ENCODE measurements around the gene CIRBP.
"Not testable (repeated sequence)": the region's sequence is repeated elsewhere in the genome, so short reads cannot be mapped to it uniquely, and the experiment has no call there.

CIRBP gene

DNA sequence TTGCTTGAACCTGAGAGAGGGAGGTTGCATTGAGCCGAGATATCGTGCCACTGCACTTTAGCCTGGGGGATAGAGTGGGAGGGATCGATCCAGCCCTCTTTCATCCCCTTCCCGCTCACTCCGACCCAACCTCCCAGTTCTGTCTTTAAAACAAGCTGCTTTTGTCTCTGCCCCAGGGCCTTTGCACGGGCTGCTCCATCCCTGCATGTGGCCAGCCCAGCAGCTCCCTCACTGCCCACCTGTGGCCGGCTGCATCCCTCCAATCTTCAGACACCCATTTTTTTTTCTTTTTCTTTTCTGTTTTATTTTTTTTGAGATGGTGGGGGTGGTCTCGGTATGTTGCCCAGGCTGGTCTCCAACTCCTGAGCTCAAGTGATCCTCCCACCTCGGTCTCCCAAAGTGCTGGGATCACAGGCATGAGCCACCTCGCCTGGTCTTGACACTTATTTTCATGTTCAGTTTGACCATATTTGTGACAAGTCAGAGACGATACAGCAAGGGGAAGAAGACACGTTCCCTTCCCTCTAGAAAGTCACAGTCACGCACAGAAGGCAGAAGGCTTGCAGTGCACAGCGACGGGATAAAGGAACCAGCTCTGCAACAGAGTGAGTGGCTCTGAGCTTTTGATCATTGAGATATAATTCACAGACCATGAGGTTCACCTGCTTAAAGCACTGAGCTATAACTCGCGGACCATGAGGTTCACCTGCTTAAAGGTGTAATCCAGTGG, 48.3 kb downstream of the CIRBP start:
- TF ChIP-seq POLR2A (IDR thresholded peaks at IDR 0.05; ENCODE audit: low read length) (no peak), GATA1 (IDR thresholded peaks at IDR 0.05; ENCODE audit: low read depth, low read length) (no peak)
- DNase-seq, result no peak

DNA sequence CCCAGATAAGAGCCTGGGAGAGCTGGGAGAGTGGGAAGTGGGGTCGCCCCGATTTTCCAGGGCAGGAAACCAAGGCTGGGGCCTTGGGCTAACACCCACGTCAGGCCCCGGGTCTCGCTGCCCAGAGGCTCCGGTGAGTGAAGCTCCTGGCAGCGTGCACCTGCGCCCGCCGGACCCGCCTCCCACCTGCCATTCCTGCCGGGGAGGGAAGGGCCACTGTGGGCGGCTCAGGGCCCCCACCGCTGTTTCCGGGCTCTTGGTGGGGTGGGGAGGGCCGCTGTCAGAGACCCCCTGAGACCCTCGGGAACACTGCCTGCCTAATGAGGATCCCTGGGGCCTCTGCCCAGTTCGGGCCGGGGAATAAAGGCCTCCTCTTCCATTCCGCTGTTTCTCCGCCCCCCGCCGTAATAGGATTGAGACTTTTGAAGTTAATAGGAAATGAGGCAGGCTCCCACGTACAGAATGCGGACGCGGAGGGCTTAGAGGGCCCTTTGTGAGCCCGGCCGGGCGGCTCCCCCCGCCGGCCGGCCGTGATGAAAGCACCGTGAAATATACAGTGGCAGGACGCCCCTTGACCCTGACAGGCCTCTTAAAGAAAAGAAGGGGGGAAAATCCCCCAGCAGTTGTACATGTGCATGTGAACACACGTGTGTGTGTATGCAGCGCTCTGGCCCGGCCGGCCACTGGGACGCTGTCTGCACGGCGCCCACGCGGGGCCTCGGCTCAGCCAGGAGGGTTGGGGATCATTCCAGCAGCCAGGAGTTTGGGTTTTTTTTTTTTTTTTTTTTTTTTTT, 49.7 kb downstream of the CIRBP start:
- no peak for DNase-seq
- no peak for TF ChIP-seq GATA1 (IDR thresholded peaks at IDR 0.05; ENCODE audit: low read depth, low read length)

GRCh38 chr19:1320282-1320650, 51.1 kb downstream of the CIRBP start:
- not testable (repeated sequence) for DNase-seq

- TF ChIP-seq GATA1 (IDR thresholded peaks at IDR 0.05; ENCODE audit: low read depth, low read length) (no peak), POLR2A (IDR thresholded peaks at IDR 0.05; ENCODE audit: low read length) (no peak)
- no peak for DNase-seq
Observed at GRCh38 chr19:1321539-1321938, 52.4 kb downstream of the CIRBP start.

DNA sequence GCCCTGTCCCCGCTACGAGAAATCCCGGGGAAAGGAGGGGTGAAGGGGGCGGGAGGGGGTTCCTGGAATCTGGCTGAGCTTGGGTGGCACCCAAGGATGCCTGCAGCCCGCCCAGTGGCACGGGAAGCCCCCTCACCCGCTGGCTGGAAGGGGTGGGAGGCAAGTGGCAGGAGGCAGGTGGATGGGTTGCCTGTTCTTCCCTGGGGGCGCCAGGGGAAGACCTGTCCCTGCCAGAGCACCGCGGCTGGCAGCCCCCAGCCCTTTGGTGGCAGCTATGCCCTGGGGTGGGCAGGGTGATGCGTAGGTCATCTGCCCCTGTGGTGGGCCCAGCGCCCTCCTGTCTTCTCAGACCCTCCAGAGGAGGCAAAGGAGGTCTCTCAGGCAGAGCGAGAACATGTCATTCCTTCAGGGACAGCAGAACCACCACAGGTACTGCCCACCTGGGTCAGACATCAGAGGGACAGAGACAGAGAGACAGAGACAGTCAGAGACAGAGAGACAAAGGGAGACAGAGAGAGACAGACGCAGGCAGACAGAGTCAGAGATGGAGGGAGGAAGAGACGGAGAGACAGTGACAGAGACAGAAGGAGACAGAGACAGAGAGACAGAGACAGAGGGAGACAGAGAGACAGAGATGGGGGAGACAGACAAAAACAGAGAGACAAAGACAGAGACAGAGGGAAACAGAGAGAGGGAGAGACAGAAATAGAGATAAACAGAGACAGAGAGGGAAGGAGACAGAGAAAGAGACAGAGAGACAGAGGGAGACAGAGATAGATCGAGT, 53.3 kb downstream of the CIRBP start:
- no peak for TF ChIP-seq GATA1 (IDR thresholded peaks at IDR 0.05; ENCODE audit: low read depth, low read length)
- TF ChIP-seq POLR2A (IDR thresholded peaks at IDR 0.05; ENCODE audit: low read length), result no peak
- no peak for DNase-seq

GRCh38 chr19:1324249-1324805, 55.2 kb downstream of the CIRBP start:
- TF ChIP-seq GATA1 (IDR thresholded peaks at IDR 0.05; ENCODE audit: low read depth, low read length), result no peak
- TF ChIP-seq POLR2A (IDR thresholded peaks at IDR 0.05; ENCODE audit: low read length), result no peak
- DNase-seq, result no peak
